HG03103 (cell line): ENCODE data around the gene DNTT.

Experiments
- ATAC-seq: cut with Tn5 transposase; IDR thresholded peaks from one replicate; pipeline ENCODE4 v1.9.1; 2021; ENCODE audit warnings: low read depth; ENCODE audit not compliant: unreplicated experiment

Gene DNTT

DNA sequence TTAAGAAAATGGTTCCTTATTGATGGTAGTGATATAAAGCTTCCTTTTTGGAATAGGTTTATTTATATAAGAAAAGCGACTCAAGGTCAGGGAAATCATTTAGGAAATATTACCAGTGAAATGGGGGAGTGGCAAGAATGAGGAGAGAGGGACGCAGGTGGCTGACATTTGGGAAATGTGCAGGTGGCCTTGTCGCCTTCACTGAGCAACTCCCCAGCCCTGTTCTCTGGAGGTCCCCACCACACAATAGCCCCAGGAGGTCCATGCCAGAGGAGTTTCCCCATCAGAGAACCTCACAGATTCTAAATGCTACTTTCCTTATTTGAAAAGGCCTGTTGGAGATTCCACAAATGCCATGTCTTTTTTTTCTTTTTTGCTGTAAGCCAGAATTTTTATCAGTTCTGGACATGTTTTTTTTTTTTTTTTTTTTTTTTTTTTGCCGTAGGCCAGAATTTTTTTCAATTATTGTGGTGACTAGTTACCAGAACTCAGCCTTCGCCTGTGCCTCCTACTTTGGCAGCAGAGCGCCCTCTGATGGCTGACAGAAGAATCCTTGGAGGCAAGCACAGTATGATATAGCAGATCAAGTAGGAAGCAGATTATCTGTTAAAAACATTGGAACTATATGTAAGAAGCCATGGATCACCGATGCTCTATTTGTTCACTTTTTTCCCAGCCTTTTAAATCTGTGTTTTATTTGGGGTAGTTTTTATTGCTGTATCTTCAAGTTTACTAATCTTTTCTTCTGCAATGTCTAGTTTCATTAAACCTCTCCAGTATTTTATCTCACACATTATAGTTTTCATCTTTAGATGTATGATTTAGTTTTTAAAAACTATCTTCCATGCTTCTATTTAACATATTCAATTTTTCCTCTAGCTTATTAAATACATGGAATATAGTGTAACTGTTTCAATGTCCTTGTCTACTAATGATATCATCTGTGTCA, 36.0 kb downstream of the DNTT start:
- ATAC-seq, result peak; percentile 70

DNA sequence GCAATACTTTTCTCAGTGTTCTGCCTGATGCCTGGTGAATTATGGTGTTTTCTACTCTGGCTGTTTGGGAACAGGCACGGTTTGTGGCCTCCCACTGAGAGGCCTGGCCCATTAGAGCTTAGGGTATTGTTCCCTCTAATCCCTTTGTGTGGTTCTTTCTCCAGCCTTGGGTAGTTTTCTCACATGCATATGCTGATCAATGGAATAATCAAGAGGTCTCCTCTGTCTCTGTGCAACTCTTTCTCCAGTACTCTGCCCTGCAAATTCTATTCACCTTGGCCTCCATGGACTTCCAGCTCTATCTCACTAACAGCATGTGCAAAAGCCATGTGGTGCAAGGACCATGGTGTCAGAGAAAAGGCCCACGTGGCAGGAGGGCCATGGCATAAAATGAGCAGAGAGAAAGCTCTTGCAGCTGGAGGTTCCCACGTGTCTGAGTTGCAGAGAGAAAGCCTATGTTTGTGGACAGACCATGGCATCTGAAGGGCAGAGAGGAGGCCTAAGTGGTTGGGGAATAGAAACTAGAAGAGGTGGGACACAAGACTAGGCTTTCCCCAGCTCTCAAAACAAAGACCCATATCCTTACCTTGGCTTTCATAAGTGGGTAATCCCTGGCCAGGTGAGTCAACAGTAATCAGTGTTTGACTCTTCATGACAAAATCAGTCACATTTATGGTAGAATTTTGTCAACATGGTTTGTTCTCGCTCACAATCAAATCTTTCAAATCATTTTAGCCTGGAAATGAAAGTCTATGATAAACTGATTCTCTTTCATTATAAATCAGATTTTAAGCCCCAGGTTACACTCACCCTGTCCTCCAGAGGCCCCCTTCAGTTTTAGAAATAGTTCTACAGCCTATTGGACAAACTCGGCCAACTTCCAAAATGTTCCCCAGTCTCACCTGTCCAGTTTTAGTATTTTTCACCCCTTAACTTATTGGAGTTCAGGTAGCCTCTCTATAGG, 37.3 kb downstream of the DNTT start:
- no peak for ATAC-seq

DNA sequence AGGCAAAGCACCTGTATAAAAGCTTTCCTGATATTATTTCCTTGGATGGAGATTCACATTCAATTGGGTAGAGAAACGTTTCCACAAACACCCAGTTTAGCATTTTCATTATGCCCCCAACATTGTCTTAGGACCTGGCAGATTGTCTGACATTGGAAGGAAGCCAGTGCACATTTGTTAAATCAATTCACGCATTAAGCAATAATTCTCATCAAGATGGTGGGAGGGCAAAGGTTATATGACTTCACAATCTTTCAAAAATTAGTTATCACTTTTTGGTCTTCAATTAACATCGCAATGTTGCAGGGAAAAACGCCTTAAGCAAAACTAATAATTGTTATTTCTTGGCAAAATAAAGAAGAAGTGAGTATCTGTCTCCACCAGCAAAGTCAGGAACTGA, 38.2 kb downstream of the DNTT start:
- ATAC-seq, result no peak

DNA sequence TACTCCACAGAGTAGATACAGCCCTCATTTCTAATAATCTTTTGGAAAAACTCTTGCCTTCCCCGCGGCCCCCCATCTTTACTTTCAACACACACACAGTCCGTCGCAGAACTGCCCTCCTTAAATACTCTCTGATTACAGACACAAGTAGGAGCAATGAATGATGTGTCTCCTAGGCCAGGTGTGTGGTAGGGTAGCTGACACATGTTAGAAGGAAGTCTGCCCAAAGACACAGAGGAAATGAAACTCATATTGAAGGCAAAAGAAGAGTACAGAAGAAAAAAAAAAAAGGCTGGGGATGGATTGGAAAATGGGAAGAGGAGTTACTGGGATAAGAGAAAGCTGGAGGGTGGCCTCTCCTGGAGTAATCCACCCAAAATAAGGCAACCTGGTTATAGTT, 39.9 kb downstream of the DNTT start:
- no peak for ATAC-seq

DNA sequence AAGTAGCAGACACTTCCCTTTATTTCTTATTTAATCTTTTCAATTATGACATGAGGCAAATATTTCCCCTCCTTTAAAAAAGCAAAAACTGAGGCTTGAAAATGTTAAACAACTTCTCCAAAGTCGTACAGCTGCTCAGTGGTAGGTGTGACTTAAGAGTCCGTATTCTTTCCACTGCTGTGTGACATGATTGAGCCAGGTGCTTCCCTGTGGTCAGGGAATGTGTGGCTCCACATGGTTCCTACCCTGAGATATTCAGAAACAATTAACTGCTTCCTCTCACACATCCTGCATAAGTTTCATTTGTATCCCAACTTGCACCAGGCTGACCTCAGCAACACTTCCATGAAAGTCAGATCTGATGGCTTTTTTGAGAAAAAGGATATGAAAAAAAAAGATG, 41.0 kb downstream of the DNTT start:
- no peak for ATAC-seq

DNA sequence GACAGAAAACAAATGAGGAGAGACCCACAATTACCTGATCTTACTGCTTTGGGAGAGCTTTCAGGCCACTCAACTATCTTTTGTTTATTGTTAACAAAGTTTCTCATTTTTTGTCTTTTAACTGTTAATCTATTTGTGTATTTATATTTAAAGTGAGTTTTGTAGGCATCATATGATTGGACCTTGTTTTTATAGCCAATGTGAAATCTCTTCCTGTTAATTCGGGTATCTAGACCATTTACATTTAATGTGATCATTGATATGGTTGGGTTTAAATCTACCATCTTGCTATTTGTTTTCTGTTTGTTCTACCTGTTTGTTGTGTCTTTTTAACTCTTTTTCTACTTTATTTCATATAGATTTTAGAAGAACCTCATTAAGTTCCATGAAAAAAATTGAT, 42.1 kb downstream of the DNTT start:
- no peak for ATAC-seq

DNA sequence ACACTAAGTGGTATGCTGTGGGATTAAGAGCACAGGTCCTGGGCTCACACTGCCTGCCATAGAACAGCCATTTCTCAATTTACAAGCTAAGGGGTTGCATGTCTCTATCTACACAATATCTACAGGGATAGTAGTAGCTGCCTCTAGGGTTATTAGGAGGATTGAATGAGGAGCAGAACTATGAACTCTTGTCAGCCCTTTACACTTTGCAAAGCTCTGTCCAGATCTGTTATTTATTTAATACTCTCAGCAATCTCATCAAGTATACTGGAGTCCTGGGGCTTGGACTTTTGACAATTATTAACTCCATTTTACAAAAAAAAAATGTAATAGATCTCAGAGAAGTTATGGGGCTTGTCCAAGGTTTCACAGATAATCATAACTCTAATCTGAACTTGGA, 47.8 kb downstream of the DNTT start:
- ATAC-seq, result no peak

DNA sequence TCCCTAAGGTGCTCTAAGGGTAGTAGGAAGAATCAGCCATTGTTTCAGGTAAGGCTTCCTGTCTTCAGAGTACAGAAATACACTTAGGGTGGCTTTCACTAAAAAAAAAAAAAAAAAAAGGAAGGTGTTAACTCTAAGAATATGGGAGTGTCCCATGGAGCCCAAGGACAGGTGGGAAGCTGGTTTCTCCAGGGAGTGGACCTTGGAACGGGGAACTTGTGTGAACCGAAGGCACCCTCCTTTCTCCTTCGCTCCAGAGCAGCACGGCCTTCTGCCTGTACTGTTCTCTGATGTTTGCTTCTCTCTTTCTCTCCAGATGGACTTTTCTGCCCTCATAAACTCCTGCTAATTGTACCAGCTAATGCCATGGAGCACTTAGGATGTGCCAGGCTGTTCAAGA, 48.3 kb downstream of the DNTT start:
- no peak for ATAC-seq

DNA sequence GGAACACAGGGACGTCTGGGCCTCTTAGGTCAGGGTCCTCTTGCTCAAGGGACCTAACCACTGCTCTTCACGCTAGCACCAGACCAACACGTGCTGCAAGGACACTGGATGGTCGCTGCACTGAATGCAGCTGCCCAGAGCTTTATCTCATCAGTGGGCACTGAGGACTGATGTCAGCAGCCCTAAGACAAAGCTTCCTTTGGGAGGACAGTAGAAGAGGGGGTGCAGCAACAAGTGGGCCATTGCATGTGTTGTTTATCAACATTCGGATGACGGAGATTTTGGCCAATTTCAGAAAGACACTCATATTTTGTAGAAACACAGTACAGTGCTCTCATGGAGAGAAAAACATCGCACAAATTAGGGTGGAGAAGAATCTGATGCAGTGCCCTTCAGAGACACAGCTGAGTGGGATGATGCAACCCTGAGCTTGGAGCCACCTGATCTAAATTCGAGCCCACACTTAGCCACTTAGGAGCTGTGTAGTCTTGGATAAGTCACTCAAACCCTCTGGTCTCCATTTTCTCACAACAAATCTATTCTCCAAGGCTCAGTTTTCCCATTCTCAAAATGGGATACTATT, 52.9 kb downstream of the DNTT start:
- ATAC-seq, result no peak

DNA sequence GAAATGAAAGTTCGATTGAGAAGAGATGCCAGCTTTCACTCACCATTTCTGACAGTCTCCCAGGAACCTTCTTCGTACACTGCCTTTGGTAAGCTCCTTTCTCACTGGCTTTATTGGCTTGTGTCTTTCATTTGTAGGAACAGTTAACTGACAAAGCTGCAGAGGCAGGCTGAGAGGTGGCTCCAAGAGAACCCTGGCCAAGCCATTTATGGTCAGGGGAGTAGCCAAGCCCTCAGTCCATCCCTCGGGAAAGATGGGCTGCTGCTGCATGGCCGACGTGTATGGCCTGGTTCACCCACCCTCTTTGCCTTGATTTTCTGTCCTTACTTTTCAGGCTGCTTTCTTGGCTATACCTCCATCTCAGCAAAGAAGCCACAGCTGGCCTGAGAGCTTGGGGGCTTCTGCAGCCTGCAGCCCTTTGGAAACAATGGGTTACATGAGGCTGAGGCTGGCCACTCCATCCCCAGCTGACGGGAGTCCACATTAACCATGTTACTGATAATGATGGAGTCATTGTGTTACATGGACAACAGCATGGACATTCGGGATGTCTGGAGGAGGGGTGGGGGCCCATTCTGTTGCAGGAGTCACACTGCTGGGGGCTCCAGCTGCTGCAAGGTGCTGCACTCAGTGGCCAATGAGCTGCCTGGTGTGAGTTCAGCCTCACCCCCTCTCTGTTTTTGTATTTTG, 54.8 kb downstream of the DNTT start, which contains the start of gene OPALIN:
Gene OPALIN, minus strand, starts transcription at position 152 of the 690 bp plus-strand sequence. Its CDS starts 106 bp downstream, at position 46.
- no peak for ATAC-seq

DNA sequence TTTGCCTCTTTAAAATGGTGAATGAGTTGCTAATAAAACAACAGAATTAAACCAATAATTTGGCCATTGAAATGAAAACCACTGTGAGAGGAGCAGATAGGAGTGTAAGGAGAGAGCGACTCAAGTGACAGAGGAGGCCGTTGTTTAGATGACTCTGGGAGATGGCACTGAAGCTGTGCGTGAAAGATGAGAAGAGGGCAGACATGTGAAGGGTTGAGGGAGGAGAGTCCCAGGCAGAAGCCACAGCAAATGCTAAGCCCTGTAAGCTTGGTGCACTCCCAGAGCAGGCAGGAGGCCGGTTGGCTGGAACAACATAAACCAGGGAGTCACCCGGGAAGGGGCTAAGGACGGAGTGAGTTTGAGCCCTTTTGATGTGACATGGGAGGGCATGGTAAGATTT, 55.4 kb downstream of the DNTT start:
- no peak for ATAC-seq

DNA sequence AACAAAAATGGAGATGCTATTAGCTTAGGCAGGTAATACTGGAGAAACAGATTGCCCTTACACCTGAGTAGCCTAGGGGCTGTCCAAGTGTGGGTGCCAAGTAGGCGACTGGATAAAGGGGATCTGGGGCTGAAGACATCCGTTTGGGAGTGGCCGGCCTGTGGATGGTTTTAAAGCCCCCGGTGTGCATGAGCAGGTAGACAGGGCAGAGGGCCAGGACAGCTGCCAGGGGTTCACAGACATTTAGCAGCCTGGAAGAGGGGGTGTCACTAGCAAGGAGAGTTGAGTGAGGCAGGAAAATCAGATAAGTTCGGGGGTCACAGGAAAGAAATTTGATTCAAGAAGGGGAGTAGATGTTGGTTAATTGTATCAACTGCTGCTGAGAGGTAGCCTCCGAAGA, 56.1 kb downstream of the DNTT start:
- no peak for ATAC-seq

DNA sequence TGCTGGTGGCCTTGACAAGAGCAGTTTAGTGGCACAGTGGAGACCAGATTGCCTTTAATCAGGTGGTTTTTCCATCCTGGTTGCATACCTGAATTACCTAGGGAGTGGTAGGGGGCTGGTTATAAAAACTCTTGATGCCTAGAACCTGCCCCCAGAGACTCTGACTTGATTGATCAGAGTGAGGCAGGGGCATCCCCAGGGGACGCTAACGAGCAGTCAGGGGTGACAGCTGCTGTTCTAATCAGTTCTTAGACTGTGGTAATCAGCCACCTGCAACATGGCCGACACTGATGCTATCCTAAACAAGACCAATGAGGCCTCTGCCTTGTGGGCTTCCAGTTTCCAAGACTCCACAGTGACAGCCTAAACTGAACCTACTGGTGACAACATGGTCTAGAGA, 56.5 kb downstream of the DNTT start:
- no peak for ATAC-seq

DNA sequence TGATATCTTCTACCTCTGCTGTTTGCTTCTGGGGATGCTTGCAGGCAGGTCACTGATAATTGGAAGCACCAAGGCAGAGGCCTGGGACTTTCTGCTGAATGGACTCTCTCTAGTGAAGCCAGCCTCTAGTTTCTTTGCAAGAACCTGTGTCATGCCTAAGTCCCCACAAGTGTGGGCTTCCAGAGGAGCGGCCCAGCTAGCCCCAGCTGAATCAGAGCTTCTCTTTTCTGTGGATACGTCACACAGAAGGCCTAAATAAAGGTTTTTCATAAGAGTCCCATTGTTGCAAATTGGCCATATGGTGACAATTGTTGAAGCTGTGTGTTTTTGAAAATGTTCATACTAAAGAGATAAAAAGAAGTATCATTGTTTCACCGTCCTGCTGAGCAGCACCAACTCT, 61.3 kb downstream of the DNTT start:
- no peak for ATAC-seq

DNA sequence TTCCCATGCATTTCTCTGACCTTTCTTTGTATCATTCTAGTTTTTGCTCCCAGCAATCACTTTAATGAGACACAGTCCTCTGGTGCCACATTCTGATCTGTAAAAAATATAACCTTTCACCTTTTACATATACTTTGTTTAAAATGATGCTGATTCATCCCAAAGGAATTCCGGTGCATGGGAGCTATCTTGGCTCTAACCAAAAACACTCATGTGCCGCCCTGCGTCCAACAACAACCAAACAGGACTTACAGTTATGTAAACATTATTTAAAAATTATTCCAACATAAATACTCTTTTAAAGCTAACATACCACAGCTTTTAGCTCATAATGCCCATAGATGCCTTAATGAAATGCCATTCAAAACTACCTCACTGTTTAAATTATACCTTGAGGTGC, 62.3 kb downstream of the DNTT start:
- ATAC-seq, result no peak

DNA sequence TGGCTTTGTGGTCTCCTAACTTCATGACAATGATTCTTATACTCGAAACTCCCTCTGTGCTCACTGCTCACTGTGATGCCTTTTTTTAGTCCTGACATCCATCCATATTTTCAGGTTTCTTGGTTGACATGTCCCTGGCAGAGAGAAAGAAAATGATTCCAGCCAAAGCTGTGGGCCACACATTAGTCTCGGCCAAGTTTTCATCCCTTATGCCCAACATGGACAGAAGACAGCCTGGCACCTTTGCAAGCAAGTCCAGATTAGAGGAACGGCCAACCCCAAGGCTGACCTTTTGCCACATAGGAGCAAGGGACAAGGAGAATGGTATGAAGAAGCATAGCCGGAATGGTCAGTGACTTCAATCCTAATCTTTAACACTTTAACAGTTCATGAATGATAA, 63.2 kb downstream of the DNTT start:
- ATAC-seq, result no peak

DNA sequence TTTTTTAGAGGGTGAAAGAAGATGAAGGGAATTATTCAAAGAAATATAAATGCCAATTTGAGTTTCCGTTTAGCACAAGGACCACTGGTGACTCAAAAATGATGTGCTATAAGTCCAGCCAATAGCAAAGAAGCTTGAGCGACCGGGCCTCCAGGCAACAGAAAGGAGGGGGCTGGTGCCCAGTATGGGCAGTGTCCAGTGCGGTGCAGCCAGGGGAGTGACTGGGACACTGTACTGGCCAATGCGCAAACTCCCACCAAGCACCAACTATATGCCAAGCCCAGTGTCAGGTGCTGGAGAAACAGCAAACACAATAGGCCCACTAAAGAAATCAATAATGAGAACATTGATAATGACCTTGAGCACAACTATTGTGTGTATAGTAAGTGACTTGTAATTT, 64.7 kb downstream of the DNTT start:
- ATAC-seq, result no peak

DNA sequence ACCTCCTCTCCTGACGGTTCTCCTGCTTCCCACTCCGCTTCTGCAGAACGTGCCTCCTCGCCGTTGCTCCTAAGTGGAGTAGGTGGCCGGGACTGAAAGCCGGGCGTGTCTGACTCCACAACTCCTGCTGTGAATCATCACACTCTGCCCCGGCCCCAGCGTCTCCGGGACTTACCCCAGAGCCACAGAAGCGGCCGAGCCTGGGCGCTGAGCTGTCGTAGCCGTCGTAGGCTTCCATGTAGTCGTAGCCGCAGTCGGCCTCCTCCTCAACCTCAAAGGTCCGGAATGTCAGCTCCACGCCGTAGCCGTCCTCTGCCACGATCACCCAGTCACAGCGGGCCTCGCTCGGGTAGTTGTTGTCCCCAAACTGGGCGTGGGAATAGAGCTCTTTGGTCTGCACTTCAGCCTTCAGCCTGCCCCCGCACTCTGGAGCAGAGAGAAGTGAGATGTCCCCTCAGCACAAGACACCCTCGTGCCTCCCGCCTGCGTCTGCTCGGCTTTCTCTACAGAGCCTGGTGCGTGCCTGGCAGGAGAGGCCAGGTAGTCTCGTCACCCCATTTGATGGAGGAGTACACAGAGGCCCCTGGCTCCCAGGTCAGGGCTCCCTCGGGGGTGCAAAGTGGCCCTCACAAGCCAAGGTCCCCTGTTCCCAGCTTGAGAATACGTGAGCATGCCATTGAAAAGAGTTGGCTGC, 65.8 kb downstream of the DNTT start:
- ATAC-seq, result no peak

DNA sequence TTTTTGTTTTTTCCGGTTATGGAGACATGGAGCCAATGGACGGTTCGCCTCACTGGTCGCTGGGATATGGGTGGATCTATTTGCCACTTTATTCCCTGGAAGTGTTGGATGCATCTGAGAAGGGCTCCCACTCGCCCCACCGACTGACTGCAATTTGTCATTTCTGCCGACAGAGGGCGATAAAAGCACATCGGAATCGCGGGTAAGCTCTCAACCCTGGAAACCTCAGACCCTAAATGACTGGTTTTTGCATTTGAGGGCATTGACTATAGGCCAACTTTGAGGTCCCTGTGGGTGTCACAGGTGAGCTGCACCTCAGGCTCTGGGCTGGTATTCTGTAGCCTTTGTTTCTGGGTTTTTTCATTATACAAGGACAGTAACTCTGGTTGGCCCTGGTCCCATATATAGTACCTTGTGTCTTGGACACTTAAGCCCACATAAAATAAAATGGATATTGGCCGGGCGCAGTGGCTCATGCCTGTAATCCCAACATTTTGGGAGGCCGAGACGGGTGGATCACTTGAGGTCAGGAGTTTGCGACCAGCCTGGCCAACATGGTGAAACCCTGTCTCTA, 66.4 kb downstream of the DNTT start:
- ATAC-seq, result no peak
